Measurements from ENCODE around the gene ACO2.
"Not testable (repeated sequence)": the region's sequence is repeated elsewhere in the genome, so short reads cannot be mapped to it uniquely, and the experiment has no call there.

The ACO2 gene

DNA sequence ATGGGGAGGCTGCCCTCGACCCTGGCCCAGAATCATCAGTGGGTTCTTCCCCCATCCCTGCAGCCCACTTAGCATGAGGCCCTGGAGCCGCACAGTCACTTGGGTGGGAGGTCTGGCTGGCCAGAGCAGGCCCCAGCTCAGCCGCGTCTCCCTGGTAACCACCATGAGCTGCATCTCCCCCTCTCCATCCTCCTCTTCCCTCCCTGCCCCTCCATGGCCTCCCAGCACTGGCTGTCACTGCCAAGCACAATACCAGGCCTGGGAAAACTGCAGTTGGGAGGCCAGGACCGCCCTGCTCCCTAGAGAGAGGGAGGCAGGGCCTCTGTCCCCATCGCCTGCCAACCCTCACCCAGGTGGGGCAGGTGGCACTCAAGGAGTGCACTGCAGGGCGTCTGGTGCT is 99.9 kb downstream of the ACO2 start:
- DNase-seq (ENCODE audit: low read depth) = no peak

DNA sequence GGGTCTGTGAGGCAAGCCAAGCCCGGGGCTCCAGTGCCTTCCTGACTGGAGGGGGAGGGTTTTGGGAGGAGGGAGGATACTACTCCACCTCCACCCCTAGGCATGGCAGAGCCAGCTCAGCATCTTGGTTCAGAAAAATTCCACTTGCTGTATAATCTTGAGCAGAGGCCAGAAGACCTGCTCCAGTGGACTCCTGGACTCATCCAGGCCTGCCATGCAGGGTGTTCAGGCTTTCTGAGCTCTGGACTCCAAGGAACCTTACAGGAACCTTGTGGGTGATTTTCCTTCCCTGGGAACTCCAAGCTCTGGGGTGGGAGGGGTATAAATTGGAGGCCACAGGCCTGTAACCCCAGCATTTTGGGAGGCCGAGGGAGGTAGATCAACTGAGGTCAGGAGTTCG is 101.3 kb downstream of the ACO2 start:
- no peak for DNase-seq (ENCODE audit: low read depth)

DNA sequence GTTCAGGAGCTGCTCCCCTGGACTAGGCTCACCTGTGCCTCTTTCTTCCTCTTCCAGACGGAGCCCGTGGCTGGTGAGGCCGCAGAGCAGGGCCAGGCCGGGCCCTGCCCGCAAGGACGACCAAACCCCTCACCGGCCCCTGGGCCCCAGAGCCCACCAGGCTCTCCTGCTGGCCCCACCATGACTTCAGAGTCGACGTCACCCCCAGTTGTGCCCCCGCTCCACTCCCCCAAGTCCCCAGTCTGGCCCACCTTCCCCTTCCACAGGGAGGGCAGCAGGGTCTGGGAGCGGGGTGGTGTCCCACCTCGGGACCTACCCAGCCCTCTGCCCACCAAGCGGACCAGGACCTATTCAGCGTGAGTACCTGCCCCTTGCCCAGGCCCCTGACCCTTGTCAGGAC is 102.9 kb downstream of the ACO2 start:
- no peak for DNase-seq (ENCODE audit: low read depth)

DNA sequence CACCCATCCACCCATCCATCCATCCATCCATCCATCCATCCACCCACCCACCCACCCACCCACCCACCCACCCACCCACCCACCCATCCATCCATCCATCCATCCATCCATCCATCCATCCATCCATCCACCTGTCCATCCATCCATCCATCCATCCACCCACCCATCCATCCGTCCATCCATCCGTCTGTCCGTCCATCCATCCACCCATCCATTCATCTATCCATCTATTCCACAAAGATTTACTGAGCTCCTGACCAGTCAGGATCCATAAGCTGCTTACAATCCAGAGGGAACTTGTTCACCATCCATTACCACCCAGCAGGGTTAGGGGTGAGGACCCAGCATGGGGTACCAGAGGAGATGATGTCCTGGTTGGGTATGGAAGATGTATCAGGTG is 103.4 kb downstream of the ACO2 start:
- not testable (repeated sequence) for DNase-seq (ENCODE audit: low read depth)

DNA sequence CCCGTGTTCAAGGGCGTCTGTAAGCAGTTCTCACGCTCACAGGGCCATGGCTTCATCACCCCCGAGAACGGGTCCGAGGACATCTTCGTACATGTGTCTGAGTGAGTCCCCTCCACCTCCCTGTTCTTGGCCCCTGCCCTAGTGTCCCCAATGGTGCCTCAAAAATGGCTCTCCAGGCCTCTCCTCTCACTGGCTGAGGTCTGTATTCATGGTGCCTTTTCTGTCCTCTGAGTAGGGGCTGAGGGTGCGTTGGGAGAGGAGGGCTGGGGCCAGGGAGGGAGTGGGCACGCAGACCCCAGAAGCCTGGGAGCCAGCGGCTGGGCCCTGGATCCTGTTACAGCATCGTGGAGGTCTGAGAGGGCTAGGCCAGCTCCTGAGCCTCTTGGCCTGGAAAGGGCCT is 104.8 kb downstream of the ACO2 start:
- DNase-seq (ENCODE audit: low read depth) = no peak

DNA sequence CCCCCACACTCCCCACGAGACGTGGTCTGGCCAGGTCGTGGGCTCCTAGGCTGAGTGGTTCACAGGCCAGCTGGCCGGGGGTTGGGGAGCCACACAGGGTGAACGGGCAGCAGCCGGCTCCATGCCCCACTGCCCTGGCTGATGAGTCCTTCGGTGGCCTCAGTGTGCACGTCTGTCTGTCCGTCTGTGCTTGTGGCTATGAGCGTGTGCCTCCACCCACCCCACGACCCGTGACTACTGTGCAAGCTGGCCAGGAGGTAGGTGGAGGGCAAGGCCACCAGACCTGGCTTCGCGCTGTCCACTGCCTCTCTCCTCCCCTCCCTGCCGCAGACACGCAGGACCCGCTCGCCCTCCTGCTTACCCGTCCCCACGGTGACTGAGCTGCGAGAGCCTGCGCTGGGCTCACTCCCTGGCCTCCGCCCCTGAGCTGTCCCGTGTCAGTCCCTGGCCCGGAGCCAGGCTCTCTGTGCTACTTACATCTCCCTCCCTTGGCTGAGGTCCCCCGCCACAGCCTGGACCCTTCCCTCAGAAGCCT is 106.0 kb downstream of the ACO2 start:
- DNase-seq (ENCODE audit: low read depth) = no peak

DNA sequence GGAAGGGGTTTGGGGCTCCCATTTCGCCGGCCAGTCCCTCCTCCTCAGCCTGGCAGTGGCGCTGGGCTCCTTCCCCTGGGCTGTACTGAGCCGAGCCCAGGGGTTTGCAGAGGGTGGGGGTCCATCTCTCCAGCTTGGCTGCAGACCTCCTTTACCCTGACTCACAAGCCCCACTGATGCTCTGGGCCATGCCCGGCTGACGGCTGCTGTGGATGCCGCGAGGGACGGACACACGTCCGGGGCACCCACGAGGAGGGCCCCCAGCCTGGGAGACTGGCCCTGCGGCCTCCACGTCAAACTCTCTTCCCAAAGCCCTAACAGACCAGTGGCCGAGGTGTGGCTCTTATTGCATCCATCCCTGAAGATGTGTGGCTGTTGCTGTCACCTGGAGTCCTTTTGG is 106.6 kb downstream of the ACO2 start:
- no peak for DNase-seq (ENCODE audit: low read depth)

DNA sequence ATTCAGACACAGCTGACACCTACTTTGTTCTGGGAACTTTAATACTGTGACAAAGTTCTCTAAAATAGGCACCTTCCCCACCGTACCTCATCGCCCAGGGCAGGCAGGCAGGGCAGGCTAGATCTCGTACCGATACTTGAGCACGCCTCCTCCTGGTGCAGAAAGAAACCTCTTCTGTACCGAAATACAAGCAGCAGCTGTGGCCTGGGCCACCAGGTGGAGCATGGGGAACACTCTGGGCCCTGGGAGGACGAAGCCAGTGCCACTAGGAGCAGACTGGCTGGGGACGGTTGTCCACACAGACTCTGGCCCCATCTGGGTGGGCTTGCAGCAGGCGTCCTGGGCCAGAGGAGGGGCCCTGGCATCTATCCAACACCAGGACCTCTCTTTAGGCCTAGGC is 108.0 kb downstream of the ACO2 start:
- DNase-seq (ENCODE audit: low read depth) = peak; percentile 44

DNA sequence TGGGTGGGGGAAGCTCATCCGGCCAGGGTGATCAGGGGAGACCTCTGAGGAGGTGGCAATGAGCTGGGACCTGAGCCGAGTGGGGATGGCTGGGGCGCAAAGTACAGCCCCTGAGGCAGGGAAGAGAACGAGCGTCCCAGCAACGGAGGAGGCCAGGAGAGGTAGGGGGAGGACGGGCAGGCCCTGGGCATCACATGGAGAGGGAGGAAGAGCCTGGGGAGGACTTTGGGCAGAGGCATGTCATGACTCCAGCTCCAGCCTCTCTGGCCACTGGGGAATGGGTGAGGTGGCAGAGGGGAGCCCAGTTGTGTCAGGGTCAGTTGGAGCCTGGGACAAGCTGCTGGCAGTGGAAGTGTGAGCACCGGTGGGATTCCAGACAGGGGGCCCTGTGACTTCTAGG is 109.2 kb downstream of the ACO2 start:
- no peak for DNase-seq (ENCODE audit: low read depth)
